Skeletal muscle tissue (tissue), 4 donors: ENCODE results near the gene ZDHHC13. TPM values are rescaled to one million over a fixed set of nuclear protein-coding genes. Genes with fewer than 3 reads are reported as not detected.

Experiments used
- H3K27ac ChIP-seq: one replicate; pipeline ENCODE4 v1.7.0; 2013; ENCODE audit warnings: mild to moderate bottlenecking, low read depth, low read length, inconsistent platforms
- H3K27me3 ChIP-seq, 3 donors: one replicate each; pipeline ENCODE4 v1.7.0; 2013; ENCODE audit warnings: low read length in 3 of 3; ENCODE audit not compliant: control insufficient read depth in 3 of 3, insufficient read depth in 3 of 3
- H3K36me3 ChIP-seq, 3 donors: one replicate each; pipeline ENCODE4 v1.7.0; 2013; ENCODE audit warnings: low read length in 3 of 3; ENCODE audit not compliant: control insufficient read depth in 3 of 3, insufficient read depth in 3 of 3
- H3K4me1 ChIP-seq, 3 donors: one replicate each; pipeline ENCODE4 v1.7.0; 2013; ENCODE audit warnings: low read length in 3 of 3, mild to moderate bottlenecking in 3 of 3; ENCODE audit not compliant: control insufficient read depth in 3 of 3, insufficient read depth in 3 of 3
- H3K4me3 ChIP-seq, 3 donors: one replicate each; pipeline ENCODE4 v1.7.0; 2013; ENCODE audit warnings: low read length in 3 of 3
- H3K9ac ChIP-seq, 3 donors: one replicate each; pipeline ENCODE4 v1.7.0; 2013; ENCODE audit warnings: low read length in 3 of 3, mild to moderate bottlenecking in 3 of 3, moderate library complexity in 2 of 3, low read depth in 1 of 3
- H3K9me3 ChIP-seq, 3 donors: one replicate each; pipeline ENCODE4 v1.7.0; 2013; ENCODE audit warnings: low read length in 3 of 3; ENCODE audit not compliant: control insufficient read depth in 3 of 3
- total RNA-seq: library from RNA; depleted of rRNA; stranded (reverse); fragments of >200 nt; gene quantifications from one replicate; pipeline ENCODE4 v1.2.3, GENCODE V29; 2014
- donor health status: Osteomylitis.

The ZDHHC13 gene
- total RNA-seq, 1 donor from 2014 or later = 6.8 TPM

- Histone ChIP-seq H3K9ac (no peak overlapping the region), H3K27ac (no peak overlapping the region), H3K9me3 (no peaks in the 10 kb centered on the region), H3K27me3 (no peaks in the 10 kb centered on the region), H3K4me1 (peaks cover 0 to 6% (median 3%) of the 10 kb centered on the region in 3 donors), H3K36me3 (no peaks in the 10 kb centered on the region), H3K4me3 (no peak overlapping the region)
Observed at GRCh38 chr11:19080579-19080993, 36.4 kb upstream of the ZDHHC13 start.

- no peak overlapping the region for H3K4me3 ChIP-seq
- H3K9ac ChIP-seq = no peak overlapping the region
- H3K9me3 ChIP-seq = no peaks in the 10 kb centered on the region
- peaks cover 0 to 6% (median 3%) of the 10 kb centered on the region in 3 donors for H3K4me1 ChIP-seq
- no peaks in the 10 kb centered on the region for H3K27me3 ChIP-seq
- no peak overlapping the region for H3K27ac ChIP-seq
- H3K36me3 ChIP-seq = no peaks in the 10 kb centered on the region
Observed at GRCh38 chr11:19083166-19083565, 33.8 kb upstream of the ZDHHC13 start.

GRCh38 chr11:19084661-19085315, 32.2 kb upstream of the ZDHHC13 start:
- H3K27me3 ChIP-seq = no peaks in the 10 kb centered on the region
- H3K9ac ChIP-seq = no peak overlapping the region
- no peak overlapping the region for H3K4me3 ChIP-seq
- no peaks in the 10 kb centered on the region for H3K4me1 ChIP-seq
- no peaks in the 10 kb centered on the region for H3K9me3 ChIP-seq
- H3K36me3 ChIP-seq = no peaks in the 10 kb centered on the region
- H3K27ac ChIP-seq = no peak overlapping the region

GRCh38 chr11:19087658-19088057, 29.3 kb upstream of the ZDHHC13 start:
- H3K9ac ChIP-seq = no peak overlapping the region
- no peaks in the 10 kb centered on the region for H3K36me3 ChIP-seq
- H3K9me3 ChIP-seq = no peaks in the 10 kb centered on the region
- no peak overlapping the region for H3K27ac ChIP-seq
- H3K4me1 ChIP-seq = no peaks in the 10 kb centered on the region
- H3K27me3 ChIP-seq = peaks cover 0 to 2% (median 0%) of the 10 kb centered on the region in 3 donors
- no peak overlapping the region for H3K4me3 ChIP-seq

GRCh38 chr11:19088791-19089190, 28.2 kb upstream of the ZDHHC13 start:
- Histone ChIP-seq H3K27ac (no peak overlapping the region), H3K36me3 (no peaks in the 10 kb centered on the region), H3K4me3 (no peak overlapping the region), H3K9me3 (no peaks in the 10 kb centered on the region), H3K9ac (no peak overlapping the region), H3K27me3 (peaks cover 0 to 2% (median 0%) of the 10 kb centered on the region in 3 donors), H3K4me1 (no peaks in the 10 kb centered on the region)

- Histone ChIP-seq H3K9ac (no peak overlapping the region), H3K4me3 (no peak overlapping the region), H3K4me1 (no peaks in the 10 kb centered on the region), H3K36me3 (no peaks in the 10 kb centered on the region), H3K27ac (no peak overlapping the region), H3K9me3 (no peaks in the 10 kb centered on the region), H3K27me3 (peaks cover 0 to 2% (median 0%) of the 10 kb centered on the region in 3 donors)
Observed at GRCh38 chr11:19089421-19089820, 27.5 kb upstream of the ZDHHC13 start.

- Histone ChIP-seq H3K4me3 (no peak overlapping the region), H3K4me1 (no peaks in the 10 kb centered on the region), H3K36me3 (no peaks in the 10 kb centered on the region), H3K27ac (no peak overlapping the region), H3K9ac (no peak overlapping the region), H3K27me3 (peaks cover 0 to 2% (median 0%) of the 10 kb centered on the region in 3 donors), H3K9me3 (no peaks in the 10 kb centered on the region)
Observed at GRCh38 chr11:19091366-19091765, 25.6 kb upstream of the ZDHHC13 start.

GRCh38 chr11:19092342-19092741, 24.6 kb upstream of the ZDHHC13 start:
- Histone ChIP-seq H3K4me3 (no peak overlapping the region), H3K27me3 (peaks cover 0 to 2% (median 0%) of the 10 kb centered on the region in 3 donors)

GRCh38 chr11:19092850-19093249, 24.1 kb upstream of the ZDHHC13 start:
- Histone ChIP-seq H3K27me3 (peaks cover 0 to 2% (median 0%) of the 10 kb centered on the region in 3 donors), H3K4me1 (no peaks in the 10 kb centered on the region), H3K9me3 (no peaks in the 10 kb centered on the region), H3K4me3 (no peak overlapping the region), H3K36me3 (no peaks in the 10 kb centered on the region), H3K27ac (no peak overlapping the region), H3K9ac (no peak overlapping the region)

More at GRCh38 chr11:19092342-19092741, 24.6 kb upstream of the ZDHHC13 start:
- Histone ChIP-seq H3K36me3 (no peaks in the 10 kb centered on the region), H3K27ac (no peak overlapping the region), H3K4me1 (no peaks in the 10 kb centered on the region), H3K9ac (no peak overlapping the region), H3K9me3 (no peaks in the 10 kb centered on the region)

- Histone ChIP-seq H3K9ac (no peak overlapping the region), H3K9me3 (no peaks in the 10 kb centered on the region), H3K4me1 (no peaks in the 10 kb centered on the region), H3K36me3 (no peaks in the 10 kb centered on the region), H3K27ac (no peak overlapping the region), H3K27me3 (peaks cover 0 to 2% (median 0%) of the 10 kb centered on the region in 3 donors), H3K4me3 (no peak overlapping the region)
Observed at GRCh38 chr11:19093976-19094375, 23.0 kb upstream of the ZDHHC13 start.
